ENCODE data around the gene USE1. TPM values are rescaled to one million over a fixed set of nuclear protein-coding genes. Genes with fewer than 3 reads are reported as not detected.
A peak's percentile ranks its signal among the peaks of the same experiment; 100 is the strongest.

Gene USE1
- total and polyA plus RNA-seq, 4 donors, result 9.6 to 27.8 (median 18.1) TPM

GRCh38 chr19:17262557-17262956, 47.4 kb downstream of the USE1 start (continued):
- no peak for TF ChIP-seq YY1 (IDR thresholded peaks at IDR 0.05)

- Histone ChIP-seq H3K4me3 (ENCODE audit: low read depth in 1 of 3, low read length in 3 of 3) (peak overlapping the region in 1 of 3 donors; percentile 7), H3K9ac (ENCODE audit: low read depth in 1 of 2, low read length in 2 of 2) (peak overlapping the region in 1 of 2 donors; percentile 36)
Observed at GRCh38 chr19:17263712-17264640, 48.8 kb downstream of the USE1 start.

More at GRCh38 chr19:17263712-17264640, 48.8 kb downstream of the USE1 start:
- no peak for DNase-seq (ENCODE audit: low spot score)
- TF ChIP-seq HNF4G (IDR thresholded peaks at IDR 0.05) (no peak), JUND (IDR thresholded peaks at IDR 0.05) (no peak), RXRA (IDR thresholded peaks at IDR 0.05) (no peak), YY1 (IDR thresholded peaks at IDR 0.05) (no peak), SP1 (IDR thresholded peaks at IDR 0.05) (no peak), ZBTB33 (IDR thresholded peaks at IDR 0.05) (no peak), REST (IDR thresholded peaks at IDR 0.05) (no peak), GABPA (IDR thresholded peaks at IDR 0.05 in 1 of 2, conservative IDR thresholded peaks at IDR 0.05 in 1 of 2) (no peak), NR2F2 (IDR thresholded peaks at IDR 0.05) (no peak)
- peaks cover 3 to 11% (median 10%) of the 10 kb centered on the region in 4 donors for H3K4me1 ChIP-seq (ENCODE audit: control insufficient read depth in 4 of 4, insufficient read depth in 4 of 4, low read length in 3 of 4)
- H3K27me3 ChIP-seq (ENCODE audit: control insufficient read depth in 4 of 4, insufficient read depth in 4 of 4, low read length in 3 of 4), result no peaks in the 10 kb centered on the region
- peak overlapping the region in 1 of 2 donors; percentile 46 for H3K27ac ChIP-seq (ENCODE audit: low read depth in 1 of 2, low read length in 2 of 2)
- no peaks in the 10 kb centered on the region for H3K9me3 ChIP-seq (ENCODE audit: control insufficient read depth in 4 of 4, low read length in 3 of 4)
- peaks cover 0 to 2% (median 0%) of the 10 kb centered on the region in 4 donors for H3K36me3 ChIP-seq (ENCODE audit: control insufficient read depth in 4 of 4, insufficient read depth in 3 of 4, low read depth in 1 of 4, low read length in 3 of 4)
- WGBS, result 82% methylated on average over 23 of the region's 23 CpGs
